ENCODE measurements around the gene KMT5C.

The KMT5C gene

GRCh38 chr19:55369653-55370304 lies 30.1 kb downstream of the KMT5C start:
- DNase-seq: peak in 1 of 2 donors; percentile 35

DNA sequence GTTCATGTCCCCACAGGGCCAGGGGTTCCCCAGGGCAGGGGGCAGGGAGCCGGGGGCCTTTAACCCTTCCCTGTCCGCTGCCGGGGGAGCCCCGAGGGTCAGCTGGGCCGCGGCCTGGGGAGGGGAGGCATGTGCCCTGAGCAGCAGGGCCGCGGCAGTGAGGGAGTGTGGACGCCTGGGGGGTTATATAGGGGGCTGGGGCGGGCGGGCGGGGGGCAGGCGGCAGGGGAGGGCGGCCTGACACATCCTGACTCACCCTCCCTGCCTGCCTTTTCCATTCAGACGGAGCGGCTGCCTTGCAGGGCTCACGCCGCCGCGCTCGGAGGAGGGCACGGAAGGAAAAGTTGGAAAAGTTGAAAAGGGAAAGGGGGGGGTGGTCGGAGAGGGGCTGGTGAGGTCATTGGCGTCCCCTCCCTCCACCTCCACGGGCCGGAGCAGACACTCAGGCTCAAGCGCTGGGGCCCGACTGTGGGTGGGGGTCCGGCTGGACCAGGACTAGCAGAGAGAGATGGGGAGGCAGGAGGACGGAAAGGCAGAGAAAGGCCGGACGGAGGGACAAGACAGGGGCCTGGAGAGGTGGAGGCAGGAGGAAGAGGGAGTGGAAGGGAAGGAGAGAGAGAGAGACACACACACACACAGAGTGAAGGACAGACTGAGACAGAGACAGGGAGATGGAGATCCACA lies 30.8 kb downstream of the KMT5C start, which contains the start of gene IL11:
IL11 (minus strand) TSS at position 159 of the 684 bp plus-strand sequence; CDS start at position 6, 153 bp downstream.
- DNase-seq: no peak

- DNase-seq: no peak
Measured at GRCh38 chr19:55372316-55373081, 32.8 kb downstream of the KMT5C start.

DNA sequence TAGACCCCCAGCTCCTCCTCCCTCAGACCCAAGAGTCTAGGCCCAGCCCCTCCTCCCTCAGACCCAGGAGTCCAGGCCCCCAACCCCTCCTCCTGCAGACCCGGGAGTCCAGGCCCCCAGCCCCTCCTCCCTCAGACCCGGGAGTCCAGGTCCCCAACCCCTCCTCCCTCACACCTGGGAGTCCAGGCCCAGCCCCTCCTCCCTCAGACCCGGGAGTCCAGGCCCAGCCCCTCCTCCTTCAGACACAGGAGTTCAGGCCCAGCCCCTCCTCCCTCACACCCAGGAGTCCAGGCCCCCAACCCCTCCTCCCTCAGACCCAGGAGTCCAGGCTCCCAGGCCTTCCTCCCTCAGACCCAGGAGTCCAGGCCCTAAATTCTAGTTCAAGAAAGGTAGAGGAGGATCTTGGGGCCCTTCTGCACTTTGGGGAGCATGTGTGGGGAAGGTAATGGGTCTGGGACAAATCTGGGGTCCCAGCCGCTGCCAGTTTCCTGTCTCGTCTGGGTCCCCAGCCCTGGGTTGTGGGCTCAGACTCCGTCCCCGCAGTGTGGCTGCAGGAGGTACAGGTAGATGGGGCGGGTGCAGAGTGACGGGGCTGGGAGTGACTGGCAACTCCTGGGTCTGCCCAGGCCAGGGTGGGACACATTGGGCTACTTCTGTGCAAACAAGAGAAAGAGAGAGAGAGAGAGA lies 33.8 kb downstream of the KMT5C start:
- no peak for DNase-seq

DNA sequence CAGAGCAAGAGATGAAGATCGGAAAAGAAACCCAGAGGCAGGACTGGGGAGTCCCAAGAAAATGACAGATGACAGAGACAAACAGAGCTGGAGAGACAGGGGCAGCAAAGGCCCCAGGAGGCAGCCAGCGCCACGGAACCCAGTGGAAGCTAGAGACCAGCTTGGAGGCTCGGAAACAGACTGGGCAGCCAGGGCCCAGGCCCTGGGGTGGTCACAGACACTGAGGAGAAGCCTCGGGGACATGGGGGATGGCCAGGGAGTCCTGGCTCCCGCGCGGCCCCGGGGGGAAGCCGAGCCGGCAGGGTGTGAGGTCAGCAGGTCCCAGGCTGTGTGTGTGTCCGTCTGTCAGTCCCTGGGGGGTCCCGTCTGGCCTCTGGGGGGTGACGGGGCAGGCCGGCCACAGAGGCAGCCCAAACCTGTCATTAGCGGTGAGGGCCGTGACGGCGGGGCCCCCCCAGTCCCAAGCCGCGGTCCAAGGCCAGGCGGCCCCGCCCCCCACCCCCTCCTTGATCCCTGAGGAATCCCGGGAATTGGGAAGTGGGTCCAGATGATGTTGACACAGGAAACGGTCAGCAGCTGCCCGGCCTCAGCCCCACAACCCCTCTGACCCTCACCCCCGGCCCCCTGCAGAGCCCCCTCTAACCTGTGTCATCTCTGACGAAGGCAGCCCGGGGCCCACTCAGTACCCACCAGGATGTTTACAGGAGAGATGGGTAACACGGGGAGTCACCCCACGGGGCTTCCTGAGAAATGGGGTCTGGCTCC lies 34.5 kb downstream of the KMT5C start:
- DNase-seq: no peak

DNA sequence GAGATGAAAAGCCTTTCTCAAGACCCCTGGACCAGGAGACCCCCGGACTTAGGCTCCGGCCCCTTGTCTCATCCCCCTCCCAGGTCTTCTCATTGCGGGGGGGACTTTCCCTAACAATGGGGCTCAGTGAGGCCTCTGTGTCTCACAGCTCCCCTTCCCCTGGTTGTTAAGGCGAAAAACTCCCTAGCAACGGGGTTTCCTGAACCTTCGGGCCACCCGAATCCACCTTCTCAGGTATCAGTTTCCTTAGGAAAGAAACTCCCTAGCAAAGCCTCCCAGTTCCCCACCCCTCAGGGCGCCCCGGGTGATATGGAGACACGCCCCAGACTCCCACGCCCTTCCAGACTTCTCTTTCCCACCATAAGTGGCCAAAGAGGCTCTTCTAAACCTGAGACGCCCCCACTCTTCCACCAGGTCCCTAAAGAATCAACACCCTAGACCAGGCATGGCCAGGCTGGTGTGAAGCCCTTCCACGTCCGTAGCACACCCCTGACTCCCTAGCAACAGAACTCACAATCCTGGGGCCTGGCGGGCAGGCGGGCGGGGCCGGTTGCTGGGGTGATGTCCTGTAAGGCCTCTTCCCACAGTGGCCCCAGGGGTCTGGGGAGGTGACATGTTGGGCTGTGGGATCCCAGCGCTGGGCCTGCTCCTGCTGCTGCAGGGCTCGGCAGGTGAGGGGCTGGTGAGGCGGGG lies 36.7 kb downstream of the KMT5C start, which contains the start of gene TMEM190:
TMEM190 (plus strand) TSS at position 586 of the 693 bp plus-strand sequence; CDS start at position 614, 28 bp downstream.
- no peak for DNase-seq

DNA sequence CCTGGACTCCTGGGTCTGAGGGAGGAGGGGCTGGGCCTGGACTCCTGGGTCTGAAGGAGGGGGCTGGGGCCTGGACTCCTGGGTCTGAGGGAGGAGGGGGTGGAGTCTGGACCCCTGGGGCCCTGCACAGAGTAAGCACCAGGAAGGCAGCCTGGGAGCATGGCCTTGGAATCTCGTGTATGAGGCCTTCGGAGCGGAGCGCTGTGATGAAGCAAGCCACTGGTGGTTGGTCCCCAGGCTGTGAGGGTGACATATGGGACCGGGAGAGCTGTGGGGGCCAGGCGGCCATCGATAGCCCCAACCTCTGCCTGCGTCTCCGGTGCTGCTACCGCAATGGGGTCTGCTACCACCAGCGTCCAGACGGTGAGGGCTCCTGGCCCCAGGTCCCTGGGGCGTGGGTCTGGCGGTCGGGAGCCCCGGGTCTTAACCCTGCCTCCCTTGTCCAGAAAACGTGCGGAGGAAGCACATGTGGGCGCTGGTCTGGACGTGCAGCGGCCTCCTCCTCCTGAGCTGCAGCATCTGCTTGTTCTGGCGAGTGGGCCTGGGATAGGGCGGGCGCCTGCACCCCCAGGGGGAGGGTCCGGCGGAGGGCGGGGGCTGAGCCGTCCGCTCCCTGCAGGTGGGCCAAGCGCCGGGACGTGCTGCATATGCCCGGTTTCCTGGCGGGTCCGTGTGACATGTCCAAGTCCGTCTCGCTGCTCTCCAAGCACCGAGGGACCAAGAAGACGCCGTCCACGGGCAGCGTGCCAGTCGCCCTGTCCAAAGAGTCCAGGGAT lies 37.9 kb downstream of the KMT5C start:
- DNase-seq: no peak

GRCh38 chr19:55379174-55379573 lies 39.5 kb downstream of the KMT5C start:
- DNase-seq: no peak

DNA sequence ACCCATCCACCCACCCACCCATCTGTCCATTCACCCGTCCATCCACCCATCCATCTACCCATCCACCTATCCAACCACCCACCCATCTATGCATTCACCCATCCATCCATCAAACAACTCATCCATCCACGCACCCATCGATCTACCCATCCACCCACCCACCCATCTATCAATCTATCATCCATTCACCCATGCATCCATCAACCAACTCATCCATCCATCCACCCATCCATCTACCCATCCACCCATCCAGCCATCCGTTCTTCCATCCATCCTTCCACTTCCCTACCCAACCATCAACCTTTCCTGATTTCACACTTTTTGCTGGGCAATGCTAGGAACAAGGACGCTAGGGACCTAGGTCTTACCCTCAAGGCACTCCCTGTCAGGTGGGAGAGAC lies 42.3 kb downstream of the KMT5C start:
- DNase-seq: no peak

DNA sequence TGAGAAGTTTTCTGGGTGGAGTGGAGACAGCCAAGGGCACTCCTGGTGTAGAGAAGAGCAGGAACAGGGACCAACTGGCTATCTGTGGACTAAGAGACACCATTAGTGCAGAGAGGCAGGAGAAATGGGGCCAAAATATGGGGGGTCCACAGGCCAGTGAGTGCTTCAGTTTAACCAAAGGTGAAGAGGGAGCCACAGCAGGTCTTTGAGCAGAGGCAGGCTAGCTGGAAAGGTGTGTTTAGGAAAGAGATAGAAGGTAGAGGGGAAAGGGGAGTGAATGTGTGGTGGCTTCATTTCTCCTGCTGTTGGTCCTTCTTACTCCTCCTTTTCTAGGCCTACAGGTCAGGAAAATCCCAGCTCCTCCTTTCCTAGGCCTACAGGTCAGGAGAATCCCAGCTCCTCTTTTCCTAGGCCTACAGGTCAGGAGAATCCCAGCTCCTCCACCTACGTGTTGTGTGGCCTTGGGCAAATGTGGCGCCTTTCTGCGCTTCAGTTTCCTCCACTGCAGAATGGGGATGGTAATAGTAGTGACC lies 42.9 kb downstream of the KMT5C start:
- no peak for DNase-seq

- DNase-seq: peak; percentile 36 to 41
Measured at GRCh38 chr19:55383279-55384130, 43.8 kb downstream of the KMT5C start.

DNA sequence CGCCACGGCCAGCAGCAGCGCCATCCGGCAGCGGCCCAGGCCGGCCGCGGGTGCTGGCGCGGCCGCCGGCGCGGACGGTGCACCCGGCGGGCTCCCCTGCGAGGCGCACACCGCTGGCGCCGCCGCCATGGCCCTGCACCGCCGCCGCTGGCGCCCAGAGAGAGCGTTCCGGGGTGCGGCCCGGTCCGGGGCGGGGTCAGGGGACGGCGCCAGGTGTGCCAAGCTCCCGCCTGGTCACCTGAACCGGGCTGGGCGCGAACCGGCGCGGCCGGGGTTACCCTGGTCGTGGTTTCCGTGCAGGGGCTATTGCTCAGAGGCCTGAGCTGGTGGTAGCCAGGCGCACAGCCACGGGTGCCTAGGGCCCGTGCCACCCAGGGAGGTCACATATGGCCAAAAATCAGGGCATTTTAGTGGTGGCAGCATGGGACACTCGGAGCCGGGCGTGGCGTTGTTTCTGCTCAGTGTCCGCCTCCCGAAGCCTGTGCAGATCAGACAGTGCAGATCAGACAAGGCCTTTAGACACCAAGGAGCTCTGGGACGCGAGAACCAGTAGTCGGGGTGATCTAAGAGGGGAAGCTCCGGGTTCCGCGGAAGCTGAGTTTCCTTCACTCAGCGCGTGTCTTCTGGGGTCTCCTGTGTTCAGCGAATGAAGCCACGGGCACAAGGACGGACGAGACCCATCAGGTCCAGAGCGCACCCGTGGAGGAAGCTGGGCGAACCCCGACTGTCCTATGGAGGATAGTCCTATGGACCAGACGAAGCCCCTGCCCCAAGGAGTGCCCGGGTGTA lies 44.6 kb downstream of the KMT5C start, which contains the start of gene TMEM238:
TMEM238 (minus strand) TSS at position 162 of the 789 bp plus-strand sequence; CDS start at position 129, 33 bp downstream.
- DNase-seq: peak in 1 of 2 donors; percentile 47

DNA sequence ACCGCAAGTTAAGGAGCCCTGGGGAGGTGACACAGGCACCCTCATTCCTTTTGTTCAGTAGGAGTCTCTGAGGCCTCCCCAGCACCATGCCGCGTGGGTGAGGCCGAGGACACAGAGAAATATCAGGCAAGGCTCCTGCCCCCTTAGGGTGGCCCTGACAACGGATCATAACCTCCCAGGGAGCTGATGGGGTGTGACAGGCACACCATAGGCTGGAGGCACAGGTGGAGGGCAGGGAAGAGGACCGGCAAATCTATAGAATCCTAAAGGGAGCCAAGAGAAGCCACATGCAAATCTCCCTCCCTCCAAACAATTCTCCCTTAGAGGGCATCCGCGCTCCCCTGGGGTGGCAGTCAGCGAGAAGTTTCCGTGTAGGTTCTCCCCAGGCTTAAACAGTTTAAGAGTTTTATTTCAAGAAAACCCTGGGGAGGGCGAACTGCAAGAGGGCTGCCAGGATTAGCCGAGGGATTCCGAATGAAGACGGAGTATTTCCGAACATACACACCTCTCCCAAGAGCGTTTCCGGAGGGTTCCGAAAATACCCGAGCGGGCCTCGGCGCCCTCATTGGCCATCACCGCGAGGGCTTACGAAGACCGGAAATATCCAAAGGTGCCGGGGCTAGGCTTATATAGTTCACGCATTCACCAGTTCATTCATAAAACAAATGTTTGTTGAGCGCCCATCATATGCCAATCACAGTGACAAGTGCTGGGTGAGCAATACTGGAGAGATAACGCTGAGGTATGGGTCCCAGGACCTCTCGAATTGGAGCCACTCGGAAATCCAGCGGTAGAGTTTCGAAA lies 45.4 kb downstream of the KMT5C start:
- DNase-seq: peak; percentile 94 to 95

DNA sequence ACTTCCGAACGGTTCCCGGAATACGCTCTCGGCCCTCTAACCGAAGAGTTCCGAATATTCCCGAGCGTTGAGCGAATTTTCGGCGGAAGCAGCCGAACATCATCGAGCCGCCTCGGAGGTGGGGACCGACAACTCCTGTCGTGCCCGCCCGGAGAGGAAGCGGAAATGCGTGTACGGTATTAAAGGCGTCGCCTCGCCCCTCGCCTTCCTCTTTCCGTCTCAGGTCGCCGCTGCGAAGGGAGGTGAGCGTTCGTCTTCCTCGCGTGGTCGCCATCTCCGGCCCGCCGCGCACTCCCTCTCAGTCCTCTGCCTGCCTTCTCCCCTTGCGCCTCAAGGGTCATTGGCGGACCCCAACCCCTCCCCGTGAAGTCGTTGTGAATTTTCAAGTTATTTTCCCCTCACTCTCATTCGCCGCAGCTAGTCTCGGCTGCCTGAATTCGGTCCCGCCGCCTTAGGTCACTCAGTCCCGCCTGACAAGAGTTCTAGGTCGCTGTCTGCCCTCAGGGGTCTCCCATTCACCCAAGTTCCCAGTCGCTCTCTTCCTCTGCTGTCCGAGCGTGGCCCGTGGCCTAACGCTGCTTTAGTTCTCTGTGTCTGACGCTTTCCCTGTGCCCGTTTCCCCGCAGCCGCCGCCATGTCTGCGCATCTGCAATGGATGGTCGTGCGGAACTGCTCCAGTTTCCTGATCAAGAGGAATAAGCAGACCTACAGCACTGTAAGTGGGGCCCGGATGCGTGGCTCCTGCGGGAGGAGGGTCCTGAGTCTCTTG lies 46.2 kb downstream of the KMT5C start, which contains the start of gene RPL28:
RPL28 (plus strand) TSS at position 209 of the 769 bp plus-strand sequence; CDS start at position 635, 426 bp downstream.
- peak; percentile 97 to 98 for DNase-seq

- no peak for DNase-seq
Measured at GRCh38 chr19:55386493-55386971, 46.9 kb downstream of the KMT5C start.

- no peak for DNase-seq
Measured at GRCh38 chr19:55387736-55388497, 48.2 kb downstream of the KMT5C start.

All from stimulated activated CD4-positive, alpha-beta T cell treated with anti-CD3 and anti-CD28 coated beads, Interleukin-2, amount 100 ng/mL, for 48 hours (primary cell).